Measurements from ENCODE around the gene SLC9A5.

The SLC9A5 gene

DNA sequence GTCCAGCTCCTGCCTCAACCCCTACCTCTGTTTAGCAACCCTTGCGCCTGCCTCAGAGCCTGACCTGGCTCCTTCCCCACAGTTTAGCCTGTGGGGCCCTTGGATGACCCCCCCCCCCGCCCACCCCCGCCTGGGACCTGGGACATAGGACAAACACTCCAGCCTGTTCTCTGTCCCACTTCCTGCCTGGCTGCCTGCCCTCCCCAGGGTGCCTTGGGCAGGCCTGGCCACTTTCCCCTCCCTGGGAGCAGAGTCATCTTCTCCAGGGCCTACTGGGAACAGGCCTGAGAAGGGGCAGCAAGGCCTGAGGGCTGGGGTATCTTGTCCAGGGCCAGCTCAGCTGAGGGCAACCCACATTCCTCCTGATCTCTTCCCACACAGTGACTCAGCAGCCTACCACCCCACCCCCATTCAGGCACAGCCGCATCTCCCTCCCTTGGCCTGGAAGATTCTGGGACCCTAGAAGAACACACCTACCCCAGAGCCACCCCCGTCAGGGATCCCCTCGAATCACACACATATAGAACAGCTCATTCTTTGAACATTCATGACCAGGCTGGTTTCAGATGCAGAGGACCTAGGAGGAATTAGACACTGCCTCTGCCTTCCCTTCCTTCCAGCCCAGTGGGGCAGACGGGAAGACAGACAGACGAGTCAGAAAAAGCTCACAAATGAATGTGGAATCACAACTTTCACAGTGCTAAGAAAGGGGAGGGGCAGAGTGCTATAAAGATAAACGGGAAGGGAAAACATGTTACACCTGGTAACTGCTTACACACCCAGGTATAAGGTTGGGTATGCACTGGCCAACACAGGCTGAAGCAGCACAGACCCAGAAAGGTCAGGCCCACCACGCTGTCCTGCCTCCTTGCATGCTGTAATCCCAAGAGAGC lies 7.5 kb upstream of the SLC9A5 start:
- DNase-seq = peak; percentile 3

DNA sequence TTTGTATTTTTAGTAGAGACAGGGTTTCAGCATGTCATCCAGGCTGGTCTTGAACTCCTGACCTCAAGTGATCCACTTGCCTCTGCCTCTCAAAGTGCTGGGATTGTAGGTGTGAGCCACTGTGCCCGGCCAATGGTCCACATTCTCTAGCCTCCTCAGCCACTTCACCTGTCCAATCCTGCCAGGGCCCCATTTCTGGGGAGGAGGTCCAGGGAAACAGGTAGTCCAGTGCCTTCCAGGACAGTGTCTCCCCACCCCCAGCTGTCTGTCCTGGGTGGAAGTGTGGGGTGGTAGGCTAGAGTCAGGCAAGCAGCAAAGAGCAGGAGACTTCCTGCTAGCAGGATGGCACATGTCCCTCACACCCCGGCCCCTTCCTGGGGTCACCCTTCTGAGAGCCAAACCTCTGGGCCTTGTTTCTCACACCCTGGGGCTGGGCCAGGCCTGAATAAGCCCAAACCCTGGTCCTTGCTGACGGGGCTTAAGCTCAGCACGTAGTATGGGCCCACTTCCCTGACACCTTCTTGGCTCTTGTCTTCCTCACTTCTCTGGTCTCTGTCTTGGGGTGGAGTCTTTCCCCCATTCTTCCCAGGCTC lies 6.5 kb upstream of the SLC9A5 start:
- DNase-seq = no peak

DNA sequence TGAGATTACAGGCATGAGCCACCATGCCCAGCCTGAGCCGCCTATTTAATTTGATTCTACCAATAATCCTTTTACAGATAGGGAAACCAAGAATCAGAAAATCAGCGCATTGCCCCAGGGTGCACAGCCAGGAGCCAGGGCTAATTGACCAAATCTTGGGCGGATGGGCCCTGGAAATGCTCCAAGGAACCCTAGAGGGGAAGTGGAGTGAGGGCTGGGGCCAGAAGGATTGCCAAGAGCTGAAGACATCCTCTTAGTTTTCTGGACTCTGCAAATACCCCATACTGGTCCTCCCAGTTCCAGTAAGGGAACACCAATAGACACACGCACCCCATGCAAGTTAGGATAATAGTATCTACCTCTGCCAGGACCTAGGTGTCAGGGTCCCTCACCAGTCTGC lies 5.3 kb upstream of the SLC9A5 start:
- no peak for DNase-seq

DNA sequence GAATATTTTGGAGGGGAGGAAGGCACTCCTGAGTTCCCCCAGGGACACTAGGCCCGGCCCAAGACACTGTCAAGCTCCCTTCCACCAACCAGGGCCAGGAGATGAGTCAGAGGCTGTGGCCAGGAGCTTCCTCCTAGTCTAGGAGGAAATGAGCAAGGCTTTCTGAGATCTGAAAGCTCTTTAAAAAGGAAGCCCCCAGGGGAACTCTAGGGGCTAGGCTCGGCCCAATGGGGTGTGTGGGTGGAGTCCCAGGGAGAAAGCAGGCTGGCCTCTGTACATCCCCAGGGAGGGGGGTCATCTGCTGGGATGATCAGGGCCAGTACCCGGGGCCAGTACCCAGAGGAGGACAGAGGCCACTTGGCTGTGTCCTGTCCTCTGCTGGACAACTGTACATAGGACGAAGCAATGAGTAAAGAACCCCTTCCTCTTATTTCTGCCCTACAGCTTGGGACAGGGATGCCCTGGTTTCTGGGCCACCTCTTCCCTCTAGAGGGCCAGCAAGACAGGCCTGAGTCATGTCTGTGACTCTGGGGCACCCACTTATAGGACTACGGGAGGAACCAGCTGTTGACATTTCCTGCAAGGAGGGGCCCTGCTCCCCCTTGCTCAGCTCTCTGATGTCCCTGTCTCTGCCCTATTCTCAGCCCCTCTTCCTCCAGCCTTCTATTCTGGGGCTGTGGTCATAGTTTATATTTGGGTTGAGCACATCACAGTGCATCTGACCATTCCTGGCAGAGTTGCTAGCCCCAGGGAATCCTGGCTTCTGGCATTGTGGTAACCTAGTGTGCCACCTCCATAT lies 4.2 kb upstream of the SLC9A5 start:
- no peak for DNase-seq

DNA sequence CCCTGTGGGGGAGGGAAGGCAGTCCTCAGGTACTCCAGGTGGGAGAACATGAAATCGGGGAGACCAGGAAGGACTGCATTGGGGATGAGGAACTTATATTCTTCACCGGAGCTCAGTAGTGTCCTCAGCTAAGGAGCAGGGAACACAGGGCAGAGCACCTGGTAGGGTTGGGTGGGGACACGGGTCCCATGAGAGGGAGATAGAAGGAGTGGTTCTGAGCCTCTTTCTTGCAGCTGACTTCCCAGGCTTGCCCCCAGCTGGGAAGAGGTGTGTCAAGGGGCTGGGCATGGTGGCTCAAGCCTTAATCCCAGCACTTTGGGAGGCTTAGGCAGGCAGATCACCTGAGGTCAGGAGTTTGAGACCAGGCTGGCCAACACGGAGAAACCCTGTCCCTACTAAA lies 3.6 kb upstream of the SLC9A5 start:
- DNase-seq = no peak

DNA sequence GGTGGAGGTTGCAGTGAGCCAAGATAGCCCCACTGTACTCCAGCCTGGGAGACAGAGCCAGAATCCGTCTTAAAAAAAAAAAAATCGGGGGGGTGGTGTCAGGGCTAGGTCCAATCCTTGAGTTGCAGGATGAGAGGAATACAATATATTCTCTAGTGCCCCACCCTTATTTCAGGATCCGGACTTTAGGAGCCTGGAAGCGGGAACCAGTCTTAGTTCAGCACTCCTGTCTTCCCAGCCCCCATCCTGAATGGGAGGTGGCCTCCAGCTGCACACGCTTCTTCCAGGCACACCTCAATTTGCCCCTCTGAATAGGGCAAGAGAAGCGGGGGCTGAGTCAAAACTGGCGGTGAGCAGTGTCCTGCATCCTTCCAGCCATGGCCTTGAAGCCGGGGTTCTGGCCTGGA lies 3.1 kb upstream of the SLC9A5 start:
- no peak for DNase-seq

DNA sequence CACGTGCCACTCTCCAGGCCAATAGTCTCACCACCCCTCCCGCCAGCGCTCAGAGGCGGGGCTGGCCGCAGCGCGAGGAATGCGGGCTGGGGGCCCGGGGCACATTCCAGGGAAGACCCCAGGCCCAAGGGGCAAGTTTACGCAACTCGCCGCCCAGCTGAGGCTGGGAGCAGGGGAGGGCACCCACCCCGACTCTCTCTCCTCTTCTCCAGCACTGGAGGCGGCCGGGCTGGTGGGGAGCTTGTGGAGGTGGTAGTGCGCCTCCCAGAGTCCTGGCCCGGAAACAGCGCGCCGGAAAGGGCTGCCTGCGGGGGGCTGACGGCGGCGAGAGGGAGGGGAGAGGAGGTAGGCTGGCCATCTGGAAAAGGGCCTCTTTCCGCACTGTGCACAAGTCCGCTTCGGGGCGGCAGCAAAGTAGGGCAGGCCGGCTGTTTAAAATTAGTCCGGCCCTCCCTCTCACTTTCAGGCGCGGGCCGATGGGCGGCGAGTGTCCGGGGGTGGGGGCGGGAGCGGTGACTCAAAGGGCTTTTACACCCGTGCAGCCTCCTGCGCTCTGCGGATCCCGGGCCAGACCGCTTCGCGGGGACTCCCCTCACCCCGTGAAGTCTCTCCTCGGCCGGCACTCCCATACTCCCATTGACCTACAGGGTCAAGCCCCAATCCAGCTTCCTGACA lies 2.6 kb upstream of the SLC9A5 start:
- DNase-seq = peak; percentile 30

DNA sequence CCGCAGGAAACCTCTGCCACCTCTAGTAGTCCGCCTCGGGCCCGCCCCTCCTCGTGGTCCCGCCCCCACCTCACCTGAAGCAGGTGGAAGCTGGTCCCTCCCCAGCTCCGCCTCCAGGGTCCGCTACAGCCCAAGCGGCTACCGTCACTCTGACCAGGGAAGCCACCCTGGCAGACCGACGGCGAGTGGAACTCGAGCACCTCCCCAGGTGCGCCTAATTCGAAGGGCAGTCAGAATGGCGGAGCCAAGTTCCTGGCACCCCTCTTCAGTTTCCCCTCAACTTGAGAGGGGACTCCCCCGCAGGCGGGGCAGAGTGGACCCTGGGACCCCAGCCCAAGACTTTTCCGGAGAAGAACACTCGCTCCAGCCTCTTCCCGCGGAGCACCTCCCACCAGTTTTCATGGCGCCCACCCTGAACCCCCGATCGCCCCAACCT lies 2.0 kb upstream of the SLC9A5 start:
- peak; percentile 89 for DNase-seq

DNA sequence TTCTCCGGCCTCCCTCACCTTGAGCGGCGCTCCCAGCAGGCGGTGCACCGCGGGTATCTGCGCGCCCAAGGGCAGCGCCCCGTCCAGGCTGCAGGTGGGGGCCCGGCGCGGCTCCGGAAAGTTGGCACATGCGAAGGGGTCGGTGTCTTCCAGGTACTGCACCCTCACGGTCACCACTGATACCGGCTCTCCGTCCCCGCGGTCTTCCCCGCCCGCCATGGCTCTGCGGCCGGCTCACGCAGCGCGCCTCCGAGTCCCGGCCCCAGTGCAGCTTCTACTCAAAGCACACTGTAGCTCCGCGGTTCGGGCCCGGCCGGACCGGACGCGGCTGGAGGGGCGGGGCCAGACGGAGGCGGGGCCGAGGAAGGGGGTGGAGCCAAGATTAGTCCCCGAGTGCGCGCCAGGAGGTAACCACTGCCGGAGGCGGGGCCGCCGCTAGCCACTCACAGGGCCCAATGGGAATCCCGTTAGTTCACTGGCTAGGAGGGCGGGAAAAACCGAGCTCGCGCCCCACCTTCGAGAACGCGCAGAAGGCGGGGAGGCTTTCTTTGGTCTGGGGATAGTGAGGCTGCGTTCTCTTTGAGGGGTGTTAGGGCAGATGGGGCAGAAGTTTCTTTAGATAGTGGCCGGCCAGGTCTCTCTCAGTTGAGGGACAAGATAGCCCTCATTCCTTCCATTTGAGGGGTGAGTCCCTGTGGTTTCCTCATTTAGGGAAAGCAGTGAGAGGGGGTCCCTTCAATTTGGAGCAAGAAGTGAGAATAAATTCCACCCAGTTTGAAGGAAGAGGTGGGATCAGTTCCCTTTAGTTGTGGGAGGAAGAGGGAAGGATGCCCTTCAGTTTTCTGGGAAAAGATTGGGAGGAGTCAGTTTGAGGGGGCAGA lies 1.3 kb upstream of the SLC9A5 start, which contains the start of gene FHOD1:
FHOD1 (minus strand) TSS at position 290 of the 881 bp plus-strand sequence; CDS start at position 219, 71 bp downstream.
- DNase-seq = peak; percentile 86

DNA sequence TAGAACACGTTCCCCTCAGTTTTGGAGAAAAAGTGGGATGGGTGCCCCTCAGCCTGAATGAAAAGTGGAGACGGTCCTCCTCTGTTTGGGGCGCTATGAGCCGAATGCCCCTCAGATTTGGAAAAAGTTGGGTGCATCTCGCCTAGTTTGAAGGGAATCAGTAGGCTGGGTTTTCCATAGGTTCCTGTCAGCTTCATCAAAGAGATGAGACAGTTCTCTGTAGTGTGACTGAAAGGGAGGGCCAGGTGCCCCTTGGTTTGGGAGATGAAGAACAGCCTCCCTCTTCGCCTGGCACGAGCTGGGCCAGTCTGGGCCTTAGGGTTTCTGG lies 742 bp upstream of the SLC9A5 start:
- no peak for DNase-seq

DNA sequence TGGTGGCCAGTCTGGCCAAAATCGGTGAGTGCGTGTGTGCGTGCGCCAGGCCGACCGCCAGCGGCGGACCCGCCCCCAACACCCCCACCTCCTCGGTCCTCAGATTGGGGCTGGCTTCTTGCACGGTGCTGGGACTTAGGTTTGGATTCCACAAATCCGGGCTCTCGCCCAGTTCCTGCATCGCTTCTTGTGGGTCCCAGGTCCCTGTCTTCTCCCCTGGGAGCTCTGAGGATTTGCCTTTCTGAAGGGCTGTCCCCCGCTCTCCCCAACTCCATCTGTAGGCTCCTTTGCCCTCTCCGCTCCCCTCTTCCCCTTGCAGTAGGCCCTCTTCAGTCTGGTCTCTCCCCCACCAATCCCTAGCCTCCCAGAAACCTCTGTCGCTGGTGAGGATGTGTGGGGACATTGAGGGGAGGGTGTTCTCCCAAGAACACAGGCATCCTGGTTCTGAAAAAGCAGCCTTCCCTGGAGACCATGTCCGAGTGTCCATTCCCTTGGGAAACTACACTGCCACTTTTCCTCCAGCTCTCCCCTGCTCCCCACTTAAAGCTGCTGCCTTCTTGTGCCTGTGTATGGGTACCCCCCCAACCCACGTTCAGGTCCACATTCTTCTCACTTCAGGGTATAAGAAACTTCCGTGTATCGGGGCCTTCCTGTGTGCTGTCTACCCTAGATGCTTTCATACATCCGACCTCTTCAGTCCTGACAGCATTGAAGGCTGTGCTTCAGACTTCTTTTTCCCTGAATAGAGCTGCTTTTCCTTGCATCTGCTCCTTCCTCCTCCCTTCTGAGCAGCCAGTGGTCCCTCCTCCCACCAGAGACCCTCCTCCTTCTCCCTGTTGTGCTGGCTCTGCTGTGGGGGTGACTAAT lies 632 bp downstream of the SLC9A5 start:
- no peak for DNase-seq

DNA sequence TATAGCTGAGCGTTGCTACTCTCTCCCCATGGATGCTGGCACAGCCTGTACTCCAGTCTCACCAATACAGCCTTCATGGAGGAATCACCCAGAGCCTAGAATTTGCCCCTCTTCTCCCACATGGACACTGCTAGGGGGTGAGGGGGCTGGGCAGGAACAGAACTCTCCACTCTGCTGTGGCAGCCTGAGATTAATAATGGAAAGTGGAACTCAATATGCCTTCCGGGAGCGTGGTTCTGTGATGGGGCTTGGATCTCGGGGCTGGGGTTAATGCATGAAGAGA lies 1.2 kb downstream of the SLC9A5 start:
- DNase-seq = no peak

DNA sequence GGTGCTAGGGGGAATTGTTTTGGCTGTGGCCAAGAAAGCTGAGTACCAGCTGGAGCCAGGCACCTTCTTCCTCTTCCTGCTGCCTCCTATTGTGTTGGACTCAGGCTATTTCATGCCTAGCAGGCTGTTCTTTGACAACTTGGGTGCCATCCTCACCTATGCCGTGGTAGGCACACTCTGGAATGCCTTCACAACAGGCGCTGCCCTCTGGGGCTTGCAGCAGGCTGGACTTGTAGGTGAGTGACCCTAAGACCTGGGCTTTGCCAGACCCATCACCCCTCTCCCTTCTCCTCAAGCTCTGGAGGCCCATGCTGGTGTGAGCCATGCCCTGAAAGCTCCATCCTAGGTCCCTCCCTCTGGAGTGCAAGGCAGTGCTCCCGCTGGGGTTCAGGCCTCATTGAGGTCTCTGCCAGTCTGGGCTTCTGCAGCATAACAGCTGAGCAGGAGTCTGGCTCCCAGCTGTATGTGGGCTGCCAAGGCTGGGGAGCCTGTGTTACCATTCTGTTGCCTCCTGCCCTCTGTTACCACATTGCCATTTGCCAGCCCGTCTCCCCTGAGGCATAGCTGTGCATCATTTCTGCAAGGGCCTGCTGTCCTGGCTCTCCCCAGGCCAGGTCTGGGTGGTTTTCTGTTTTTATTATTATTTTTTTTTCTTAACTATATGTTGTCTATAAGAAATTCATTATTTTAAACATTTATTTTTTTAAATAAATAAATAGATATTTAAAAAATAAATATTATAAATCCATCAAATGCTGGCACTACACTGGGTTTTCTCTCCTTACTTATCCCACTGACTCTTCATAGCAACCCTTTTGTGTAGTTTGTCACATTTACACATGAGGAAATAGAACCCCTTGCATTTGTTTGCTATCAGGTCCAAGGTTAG lies 4.1 kb downstream of the SLC9A5 start:
- no peak for DNase-seq

DNA sequence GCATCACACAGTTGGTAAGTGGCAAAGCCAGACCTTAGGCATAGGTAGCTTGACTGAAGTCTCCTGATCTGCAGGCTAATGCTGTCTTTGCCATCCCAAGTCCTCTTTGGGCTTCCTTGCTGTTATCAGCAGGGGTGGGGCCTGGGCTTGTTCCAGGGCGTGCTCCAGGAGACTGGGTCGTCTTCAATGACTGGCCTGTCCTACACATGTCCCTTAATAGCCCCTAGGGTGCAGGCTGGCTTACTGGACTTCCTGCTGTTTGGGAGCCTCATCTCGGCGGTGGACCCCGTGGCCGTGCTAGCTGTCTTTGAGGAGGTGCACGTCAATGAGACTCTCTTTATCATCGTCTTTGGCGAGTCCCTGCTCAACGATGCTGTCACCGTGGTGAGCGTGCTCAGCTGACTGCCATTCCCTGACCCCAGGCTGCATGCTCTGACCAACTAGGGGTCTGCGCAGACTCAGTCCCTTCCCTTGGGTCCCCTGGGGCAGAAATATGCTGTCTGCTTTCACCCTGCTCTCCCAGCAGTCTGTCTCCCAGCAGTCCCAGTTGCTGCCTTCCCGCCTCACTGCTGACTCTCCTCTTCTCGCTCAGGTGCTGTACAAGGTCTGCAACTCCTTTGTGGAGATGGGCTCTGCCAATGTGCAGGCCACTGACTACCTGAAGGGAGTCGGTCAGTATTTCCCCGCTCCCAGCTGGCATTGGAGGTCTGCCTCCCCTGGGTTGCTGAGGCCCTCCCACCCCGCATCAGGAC lies 6.2 kb downstream of the SLC9A5 start:
- no peak for DNase-seq

DNA sequence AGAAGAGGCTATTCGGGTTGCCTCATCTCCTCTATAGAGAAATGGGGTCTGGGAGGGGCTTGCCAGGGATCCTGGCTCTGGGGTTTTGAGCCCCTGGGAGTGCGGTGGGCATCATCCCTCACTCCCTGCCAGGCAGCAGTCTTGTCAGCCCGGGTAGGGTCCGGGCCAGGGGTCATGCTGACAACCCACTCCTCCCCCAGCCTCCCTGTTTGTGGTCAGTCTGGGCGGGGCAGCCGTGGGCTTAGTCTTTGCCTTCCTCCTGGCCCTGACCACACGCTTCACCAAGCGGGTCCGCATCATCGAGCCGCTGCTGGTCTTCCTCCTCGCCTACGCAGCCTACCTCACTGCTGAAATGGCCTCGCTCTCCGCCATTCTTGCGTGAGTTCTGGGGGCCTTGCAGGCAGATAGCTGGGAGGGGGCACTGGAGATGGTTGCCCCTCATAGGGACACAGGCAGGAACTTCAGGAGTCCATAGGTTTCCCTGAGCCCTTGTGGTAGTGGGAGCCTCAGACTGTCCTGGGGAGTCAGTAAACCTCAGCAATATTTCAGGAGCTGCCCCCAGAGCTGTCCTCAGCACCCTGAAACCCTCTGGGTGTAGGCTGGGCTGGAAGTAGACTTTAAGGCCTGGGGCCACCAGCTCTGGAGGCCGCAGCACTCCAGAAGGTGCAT lies 6.9 kb downstream of the SLC9A5 start:
- DNase-seq = no peak

DNA sequence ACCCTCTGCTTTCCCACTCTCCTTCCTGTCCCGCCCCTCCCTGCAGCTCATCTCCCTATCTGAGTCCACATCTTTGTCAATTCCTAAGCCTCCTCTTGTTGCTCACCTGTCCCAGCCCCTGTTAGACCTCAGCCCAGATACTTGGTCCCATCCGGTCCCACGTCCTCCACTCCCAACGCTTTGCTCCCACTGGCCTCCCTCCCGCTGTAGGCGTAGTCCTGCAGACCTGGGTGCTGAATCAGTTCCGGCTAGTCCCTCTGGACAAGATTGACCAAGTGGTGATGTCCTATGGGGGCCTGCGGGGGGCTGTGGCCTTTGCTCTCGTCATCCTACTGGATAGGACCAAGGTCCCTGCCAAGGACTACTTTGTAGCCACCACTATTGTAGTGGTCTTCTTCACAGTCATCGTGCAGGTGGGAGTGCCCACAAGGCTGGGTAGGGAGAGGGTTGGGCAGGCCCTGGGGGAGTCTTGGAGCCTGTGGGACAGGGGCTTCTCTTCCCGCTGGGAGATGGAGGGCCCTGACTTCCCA lies 8.0 kb downstream of the SLC9A5 start:
- DNase-seq = no peak

DNA sequence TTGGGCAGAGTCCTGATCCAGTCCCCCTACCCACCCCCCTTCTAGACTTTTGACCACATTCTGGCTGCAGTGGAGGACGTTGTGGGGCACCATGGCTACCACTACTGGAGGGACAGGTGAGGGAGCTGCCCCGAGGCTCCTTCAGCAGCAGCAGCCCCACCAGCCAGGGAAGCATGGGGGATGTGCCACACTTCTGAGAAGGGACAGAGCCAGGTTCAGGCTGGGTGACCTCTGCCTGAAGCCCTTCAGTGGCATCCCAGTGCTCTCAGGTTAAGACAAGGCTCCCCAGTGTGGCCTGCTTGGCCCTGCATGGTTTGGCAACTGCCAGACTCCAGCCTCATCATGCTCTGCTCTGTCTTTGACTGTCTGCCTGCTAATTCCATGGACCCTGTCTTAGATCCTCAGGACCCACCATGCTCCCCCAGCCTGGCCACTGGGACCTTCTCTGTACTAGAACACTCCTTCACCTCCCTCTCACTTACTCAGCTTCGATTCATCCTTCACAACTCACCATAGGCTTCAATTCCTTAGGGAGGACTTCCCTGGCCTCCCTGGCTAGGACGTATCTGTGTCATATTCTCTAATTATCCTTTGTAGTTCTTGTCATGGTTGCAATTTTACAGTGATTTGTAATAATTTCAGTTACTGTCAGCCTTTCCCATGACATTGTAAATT lies 8.8 kb downstream of the SLC9A5 start:
- DNase-seq = no peak
